Vagina (tissue), 2 donors: ENCODE measurements around the gene CAB39L. TPM values are rescaled to one million over a fixed set of nuclear protein-coding genes. Genes with fewer than 3 reads are reported as not detected.

Source experiments
- DNase-seq, 2 donors: peaks; one replicate each; pipeline ENCODE4 v3.0.0-alpha.2; 2017; ENCODE audit errors: extremely low spot score in 2 of 2
- H3K27ac ChIP-seq: fragments of 200-600 bp; sonication (generic); one replicate; pipeline ENCODE4 v1.5.1; 2019
- H3K27me3 ChIP-seq: fragments of 200-600 bp; sonication (generic); one replicate; pipeline ENCODE4 v1.5.1; 2019
- H3K36me3 ChIP-seq, 2 donors: fragments of 200-600 bp; sonication (generic); one replicate each; pipeline ENCODE4 v1.5.1; 2017 to 2019
- H3K4me1 ChIP-seq: fragments of 200-600 bp; sonication (generic); one replicate; pipeline ENCODE4 v1.5.1; 2019
- H3K4me3 ChIP-seq, 2 donors: fragments of 200-600 bp; sonication (generic); 1 replicate in 1 of 2; 2 replicates in 1 of 2; pipeline ENCODE4 v1.5.1; 2016 to 2019
- H3K9me3 ChIP-seq: fragments of 200-600 bp; sonication (generic); one replicate; pipeline ENCODE4 v1.5.1; 2019
- POLR2A ChIP-seq, 2 donors: fragments of 450-650 bp; IDR thresholded peaks; one replicate each; pipeline ENCODE4 v1.6.1; 2017; ENCODE audit warnings: antibody characterized with exemption in 2 of 2, mild to moderate bottlenecking in 2 of 2, moderate library complexity in 2 of 2
- POLR2AphosphoS5 ChIP-seq, 2 donors: sonication (generic); formaldehyde crosslinking; IDR thresholded peaks; one replicate each; pipeline ENCODE4 v1.9.0; 2017; ENCODE audit warnings: antibody characterized with exemption in 2 of 2, mild to moderate bottlenecking in 2 of 2, low read depth in 1 of 2; ENCODE audit not compliant: insufficient read depth in 1 of 2
- intact Hi-C: fragments of 100-400 bp; cut with DNase I; formaldehyde crosslinking; loops from one replicate; pipeline ENCODE4 v1.15.1; 2023
- total RNA-seq: library from RNA; depleted of rRNA; stranded (reverse); fragments of >200 nt; gene quantifications from one replicate; pipeline ENCODE4 v1.2.3, GENCODE V29; 2016
- TF ChIP-seq, protein P1 (sequence below), 3 experiments: fragments of 450-650 bp in 2 of 3; fragments of 200-600 bp in 1 of 3; sonication (generic) in 1 of 3; IDR thresholded peaks; one replicate each; pipeline ENCODE4 v1.5.1; 2017 to 2019; ENCODE audit warnings: antibody characterized with exemption in 3 of 3, mild to moderate bottlenecking in 2 of 3, moderate library complexity in 2 of 3

The CAB39L gene
- total RNA-seq, 1 donor from 2014 or later: 31.7 TPM

DNA sequence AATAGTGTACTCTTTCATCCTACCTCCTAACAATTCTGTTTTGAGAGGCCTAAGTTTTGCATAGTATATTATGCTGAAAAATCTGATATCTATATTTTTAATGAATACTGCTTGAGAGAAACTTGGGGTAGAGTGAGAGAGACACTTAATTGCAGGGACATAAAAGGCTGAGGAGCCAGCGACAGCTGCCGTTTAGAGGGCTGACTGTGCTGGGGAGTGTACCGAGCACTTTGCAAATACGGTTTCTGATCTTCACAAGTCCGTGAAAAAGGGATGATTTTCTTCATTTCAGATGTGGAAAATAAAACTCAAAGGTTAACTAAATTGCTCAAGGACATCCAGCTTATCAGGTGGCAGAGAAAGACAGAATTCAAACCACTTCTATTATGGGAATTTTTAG lies 97.4 kb downstream of the CAB39L start:
- Histone ChIP-seq H3K4me1 (no peaks in the 10 kb centered on the region), H3K9me3 (no peaks in the 10 kb centered on the region), H3K27me3 (no peaks in the 10 kb centered on the region), H3K4me3 (no peak overlapping the region), H3K27ac (no peak overlapping the region), H3K36me3 (peaks cover 0 to 8% of the 10 kb centered on the region in 2 donors)
- DNase-seq: no peak
- TF ChIP-seq, protein P1, sequence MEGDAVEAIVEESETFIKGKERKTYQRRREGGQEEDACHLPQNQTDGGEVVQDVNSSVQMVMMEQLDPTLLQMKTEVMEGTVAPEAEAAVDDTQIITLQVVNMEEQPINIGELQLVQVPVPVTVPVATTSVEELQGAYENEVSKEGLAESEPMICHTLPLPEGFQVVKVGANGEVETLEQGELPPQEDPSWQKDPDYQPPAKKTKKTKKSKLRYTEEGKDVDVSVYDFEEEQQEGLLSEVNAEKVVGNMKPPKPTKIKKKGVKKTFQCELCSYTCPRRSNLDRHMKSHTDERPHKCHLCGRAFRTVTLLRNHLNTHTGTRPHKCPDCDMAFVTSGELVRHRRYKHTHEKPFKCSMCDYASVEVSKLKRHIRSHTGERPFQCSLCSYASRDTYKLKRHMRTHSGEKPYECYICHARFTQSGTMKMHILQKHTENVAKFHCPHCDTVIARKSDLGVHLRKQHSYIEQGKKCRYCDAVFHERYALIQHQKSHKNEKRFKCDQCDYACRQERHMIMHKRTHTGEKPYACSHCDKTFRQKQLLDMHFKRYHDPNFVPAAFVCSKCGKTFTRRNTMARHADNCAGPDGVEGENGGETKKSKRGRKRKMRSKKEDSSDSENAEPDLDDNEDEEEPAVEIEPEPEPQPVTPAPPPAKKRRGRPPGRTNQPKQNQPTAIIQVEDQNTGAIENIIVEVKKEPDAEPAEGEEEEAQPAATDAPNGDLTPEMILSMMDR (IDR thresholded peaks at IDR 0.05): no peak
- TF ChIP-seq POLR2A (IDR thresholded peaks at IDR 0.05) (no peak), POLR2AphosphoS5 (IDR thresholded peaks at IDR 0.05; ENCODE audit: insufficient read depth in 1 of 2, low read depth in 1 of 2) (no peak)
- intact Hi-C loops: no loop called here

DNA sequence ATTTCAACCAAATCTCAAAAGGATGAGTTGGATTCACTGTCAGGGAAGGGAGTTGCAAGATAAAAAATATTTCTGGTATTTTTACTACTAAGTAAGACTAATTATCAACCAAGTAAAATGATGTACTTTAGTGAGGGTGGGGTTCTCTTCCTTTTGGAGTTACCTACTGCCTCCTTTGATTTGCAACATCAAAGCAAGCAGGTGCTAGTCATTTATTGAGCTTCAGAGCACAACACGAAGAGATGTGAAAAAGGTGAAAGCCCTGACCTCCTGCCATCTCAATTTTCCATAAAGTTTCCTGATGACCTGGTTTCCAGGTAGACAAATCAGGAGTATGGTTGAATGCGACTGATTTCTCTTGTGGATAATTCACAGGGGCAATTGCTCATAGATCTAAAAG lies 100.1 kb downstream of the CAB39L start:
- TF ChIP-seq, protein P1 (IDR thresholded peaks at IDR 0.05): no peak
- TF ChIP-seq POLR2A (IDR thresholded peaks at IDR 0.05) (no peak), POLR2AphosphoS5 (IDR thresholded peaks at IDR 0.05; ENCODE audit: insufficient read depth in 1 of 2, low read depth in 1 of 2) (no peak)
- Histone ChIP-seq H3K36me3 (no peaks in the 10 kb centered on the region), H3K9me3 (no peaks in the 10 kb centered on the region), H3K4me3 (no peak overlapping the region), H3K27ac (no peak overlapping the region), H3K27me3 (no peaks in the 10 kb centered on the region), H3K4me1 (no peaks in the 10 kb centered on the region)
- no peak for DNase-seq
- intact Hi-C loops: no loop called here

DNA sequence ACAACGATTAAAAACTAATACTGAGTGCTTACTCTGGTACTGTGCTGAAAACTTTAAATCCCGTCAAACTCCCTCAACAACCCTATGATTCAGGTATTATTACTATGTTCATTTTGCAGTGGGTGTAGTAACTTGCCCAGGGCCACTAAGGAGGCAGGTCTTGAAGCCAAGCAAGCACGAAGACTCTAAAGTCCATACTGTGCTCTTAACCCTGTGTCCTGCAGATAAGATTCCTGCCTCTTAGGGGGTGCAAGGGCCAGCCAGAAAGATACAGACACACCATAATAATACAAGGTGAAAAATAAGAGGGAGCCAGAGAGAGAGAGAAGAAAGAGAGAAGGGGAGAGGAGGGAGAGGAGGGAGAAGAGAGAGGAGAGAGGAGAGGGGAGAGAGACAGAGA lies 100.6 kb downstream of the CAB39L start:
- DNase-seq: no peak
- Histone ChIP-seq H3K27ac (no peak overlapping the region), H3K4me3 (no peak overlapping the region), H3K36me3 (no peaks in the 10 kb centered on the region), H3K9me3 (no peaks in the 10 kb centered on the region), H3K4me1 (no peaks in the 10 kb centered on the region), H3K27me3 (no peaks in the 10 kb centered on the region)
- intact Hi-C loops: no loop called here
- TF ChIP-seq POLR2AphosphoS5 (IDR thresholded peaks at IDR 0.05; ENCODE audit: insufficient read depth in 1 of 2, low read depth in 1 of 2) (no peak), POLR2A (IDR thresholded peaks at IDR 0.05) (no peak)
- TF ChIP-seq, protein P1 (IDR thresholded peaks at IDR 0.05): no peak

DNA sequence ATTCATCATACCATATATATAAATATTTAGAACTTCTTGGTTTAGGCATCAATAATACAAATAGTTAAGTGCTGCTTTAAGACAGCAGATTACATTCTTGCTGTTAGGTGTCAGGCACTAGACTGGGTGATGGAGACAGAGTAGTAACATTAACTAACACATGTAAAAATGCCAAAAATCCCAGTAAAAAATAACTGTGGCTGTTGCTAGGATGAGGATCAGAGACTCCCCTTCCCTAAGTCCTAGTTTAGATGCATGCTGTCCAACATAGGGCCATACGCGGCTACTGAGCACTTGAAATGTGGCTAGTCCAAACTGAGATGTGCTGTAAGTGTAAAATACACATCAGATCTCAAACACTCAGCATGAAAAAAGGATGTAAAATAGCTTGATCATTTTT lies 101.4 kb downstream of the CAB39L start:
- intact Hi-C loops: no loop called here
- H3K9me3 ChIP-seq: no peaks in the 10 kb centered on the region
- H3K36me3 ChIP-seq: no peaks in the 10 kb centered on the region
- no peaks in the 10 kb centered on the region for H3K4me1 ChIP-seq
- TF ChIP-seq, protein P1 (IDR thresholded peaks at IDR 0.05): no peak
- TF ChIP-seq POLR2AphosphoS5 (IDR thresholded peaks at IDR 0.05; ENCODE audit: insufficient read depth in 1 of 2, low read depth in 1 of 2) (no peak), POLR2A (IDR thresholded peaks at IDR 0.05) (no peak)
- DNase-seq: no peak
- H3K27ac ChIP-seq: no peak overlapping the region
- H3K27me3 ChIP-seq: no peaks in the 10 kb centered on the region
- no peak overlapping the region for H3K4me3 ChIP-seq

DNA sequence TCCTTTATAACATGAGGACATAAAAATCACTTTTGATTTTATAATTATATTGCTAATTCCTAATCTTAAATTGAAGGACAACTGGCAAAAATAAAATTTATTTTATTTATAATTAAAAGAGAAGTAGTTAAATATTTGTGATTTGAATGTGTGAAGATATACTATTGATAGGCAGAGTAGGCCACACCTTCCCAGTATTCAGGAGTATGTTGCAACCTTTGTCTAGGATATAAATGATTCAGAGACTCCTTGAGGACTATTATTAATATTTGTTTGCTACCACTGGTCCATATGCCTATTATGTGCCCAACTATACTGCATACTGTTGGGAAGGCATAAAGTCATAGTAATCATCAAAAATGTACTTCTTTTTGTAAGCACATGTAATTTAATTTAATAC lies 101.9 kb downstream of the CAB39L start:
- Histone ChIP-seq H3K27ac (no peak overlapping the region), H3K9me3 (no peaks in the 10 kb centered on the region), H3K36me3 (no peaks in the 10 kb centered on the region), H3K4me1 (no peaks in the 10 kb centered on the region), H3K4me3 (no peak overlapping the region), H3K27me3 (no peaks in the 10 kb centered on the region)
- TF ChIP-seq POLR2AphosphoS5 (IDR thresholded peaks at IDR 0.05; ENCODE audit: insufficient read depth in 1 of 2, low read depth in 1 of 2) (no peak), POLR2A (IDR thresholded peaks at IDR 0.05) (no peak)
- TF ChIP-seq, protein P1 (IDR thresholded peaks at IDR 0.05): no peak
- intact Hi-C loops: no loop called here
- DNase-seq: no peak
